ENCODE measurements around the gene NDUFS8.

The NDUFS8 gene

DNA sequence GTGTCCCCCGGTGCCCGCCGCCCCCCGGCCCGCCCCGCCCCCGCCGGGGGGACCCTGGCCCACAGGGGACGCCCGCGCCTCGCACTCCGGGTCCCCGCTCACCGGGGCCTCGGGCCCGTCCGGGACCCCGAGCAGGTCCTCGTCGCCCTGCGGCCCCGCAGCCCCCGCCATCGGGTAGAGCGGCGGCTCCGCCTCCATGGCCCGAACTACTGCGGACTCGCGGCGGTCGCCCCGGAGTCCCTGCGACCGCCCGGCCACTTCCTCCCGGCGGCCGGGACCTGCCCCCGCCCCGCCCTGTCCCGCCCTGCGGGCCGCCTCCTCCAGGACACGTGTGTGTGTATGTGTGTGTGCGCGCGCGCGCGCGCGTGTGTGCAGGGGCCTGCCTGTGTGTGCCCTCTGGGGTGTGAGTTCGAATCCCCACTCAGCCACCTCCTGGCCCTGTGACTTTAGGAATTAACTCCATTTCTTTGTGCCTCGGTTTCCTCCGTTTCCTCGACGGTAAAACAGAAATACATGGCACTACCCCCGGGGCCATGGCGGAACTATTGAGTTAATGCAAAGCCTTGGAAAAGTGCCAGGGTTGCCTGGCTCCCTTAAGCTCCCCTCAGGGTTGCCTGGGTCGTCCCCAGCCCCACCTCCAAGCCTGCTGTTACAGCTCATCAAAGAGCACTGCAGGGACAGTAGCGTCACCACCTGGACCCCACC, 26.5 kb upstream of the NDUFS8 start, which contains the start of gene UNC93B1:
Gene UNC93B1, minus strand, starts transcription at position 252 of the 705 bp plus-strand sequence. Its CDS starts 54 bp downstream, at position 198.
- no peak for DNase-seq

DNA sequence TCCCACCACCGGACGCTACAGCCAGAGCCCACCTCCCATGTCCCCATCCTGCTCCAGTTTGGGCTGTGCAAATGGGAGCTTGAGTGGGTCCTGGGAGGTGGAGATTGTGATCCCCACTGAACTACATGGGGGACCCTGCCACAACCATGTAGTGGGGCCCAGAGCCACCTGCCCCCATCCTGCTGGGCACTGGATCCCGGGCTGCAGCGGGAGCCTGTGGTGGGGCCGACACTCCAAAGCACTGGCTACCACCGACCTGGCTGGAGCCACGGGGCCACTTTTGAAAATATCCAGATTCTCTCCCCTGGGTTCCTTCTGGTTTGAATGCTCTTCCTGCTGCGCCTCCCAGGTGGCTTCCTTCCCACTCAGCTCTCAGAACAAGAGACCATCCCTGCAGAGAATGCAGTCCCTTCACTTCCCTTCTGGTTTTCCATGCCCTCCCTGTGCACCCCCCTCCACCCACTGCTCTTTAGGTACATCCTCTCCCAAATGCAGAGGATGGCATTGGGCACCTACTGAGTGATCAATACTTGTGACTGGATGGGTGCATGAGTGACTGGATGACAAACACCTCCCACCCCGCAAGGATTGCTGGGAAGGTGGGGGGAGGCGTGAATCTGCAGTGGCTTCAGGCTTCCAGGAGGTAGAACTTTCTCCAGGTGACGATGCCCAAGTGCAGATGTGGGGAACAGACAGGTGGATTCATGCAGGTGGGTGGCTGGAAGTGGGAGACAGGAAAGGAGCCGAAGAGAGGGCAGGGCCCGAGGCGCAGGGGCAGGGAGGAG, 25.7 kb upstream of the NDUFS8 start:
- no peak for DNase-seq

DNA sequence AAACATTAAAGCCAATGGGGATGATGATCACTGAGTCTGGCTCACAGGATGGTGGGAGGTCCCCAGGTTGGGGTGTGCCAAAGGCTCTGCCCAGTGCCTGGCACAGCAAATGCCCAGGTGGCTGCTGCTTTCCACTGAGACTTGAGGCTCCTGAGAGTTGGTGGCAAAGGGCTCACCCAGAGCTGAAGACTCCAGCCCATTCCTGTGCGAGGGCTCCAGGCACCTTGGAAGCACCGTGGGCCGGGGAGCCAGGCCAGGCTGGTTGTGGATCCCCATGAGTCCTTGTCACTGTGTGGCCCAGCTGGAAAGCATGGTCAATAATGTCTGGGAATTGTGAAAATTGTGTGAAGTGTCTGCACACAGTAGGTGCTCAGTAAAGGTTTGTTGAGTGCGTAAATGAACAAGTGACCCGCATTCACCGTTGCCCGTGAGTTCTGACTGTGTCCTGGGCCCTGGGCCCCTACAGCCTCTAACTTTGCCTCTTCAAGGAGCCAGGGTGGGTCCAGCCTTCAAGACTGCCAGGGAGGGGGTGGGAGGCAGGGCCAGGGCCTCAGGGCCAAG, 23.8 kb upstream of the NDUFS8 start:
- DNase-seq = no peak

DNA sequence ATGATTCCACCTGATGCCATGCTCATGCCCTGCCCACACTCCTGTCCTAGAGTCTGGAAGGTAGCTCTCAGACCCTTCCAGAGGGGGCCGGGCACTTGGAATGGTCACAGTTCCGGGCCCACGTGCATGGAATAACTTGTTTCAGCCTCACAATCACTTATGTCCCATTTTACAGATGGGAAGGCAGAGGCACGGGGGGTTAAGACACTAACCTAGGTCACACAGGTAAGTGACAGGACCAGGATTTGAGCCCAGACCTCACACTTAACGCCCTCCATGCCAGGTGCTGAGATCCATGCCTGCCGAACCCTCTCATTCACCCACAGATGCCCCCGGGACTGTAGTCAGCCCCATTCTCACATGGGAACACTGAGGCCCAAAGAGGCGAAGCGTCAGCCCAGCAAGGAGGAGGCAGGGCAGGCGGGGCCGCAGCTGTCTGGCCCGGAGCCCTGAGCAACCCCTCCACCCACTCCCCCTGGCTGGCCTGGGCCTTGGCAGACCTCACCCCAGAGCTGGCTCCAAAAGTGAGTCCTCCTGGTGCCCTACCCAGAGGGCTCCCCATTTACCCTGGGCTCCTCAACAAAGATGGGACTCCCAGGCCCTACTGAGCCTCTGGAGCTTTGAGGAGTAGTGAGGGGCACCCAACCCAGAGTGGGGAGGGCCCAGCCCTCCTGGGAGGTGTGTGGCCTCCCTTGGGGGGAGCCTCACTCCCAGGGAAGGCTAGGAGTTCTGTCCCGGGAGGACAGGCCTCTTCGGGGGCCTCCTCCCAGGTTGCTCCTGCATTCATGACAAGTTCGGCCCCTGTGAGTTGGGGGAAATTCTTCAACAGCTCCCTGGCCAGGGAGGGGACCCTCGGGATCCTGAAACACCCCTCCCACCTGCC, 22.7 kb upstream of the NDUFS8 start:
- no peak for DNase-seq

DNA sequence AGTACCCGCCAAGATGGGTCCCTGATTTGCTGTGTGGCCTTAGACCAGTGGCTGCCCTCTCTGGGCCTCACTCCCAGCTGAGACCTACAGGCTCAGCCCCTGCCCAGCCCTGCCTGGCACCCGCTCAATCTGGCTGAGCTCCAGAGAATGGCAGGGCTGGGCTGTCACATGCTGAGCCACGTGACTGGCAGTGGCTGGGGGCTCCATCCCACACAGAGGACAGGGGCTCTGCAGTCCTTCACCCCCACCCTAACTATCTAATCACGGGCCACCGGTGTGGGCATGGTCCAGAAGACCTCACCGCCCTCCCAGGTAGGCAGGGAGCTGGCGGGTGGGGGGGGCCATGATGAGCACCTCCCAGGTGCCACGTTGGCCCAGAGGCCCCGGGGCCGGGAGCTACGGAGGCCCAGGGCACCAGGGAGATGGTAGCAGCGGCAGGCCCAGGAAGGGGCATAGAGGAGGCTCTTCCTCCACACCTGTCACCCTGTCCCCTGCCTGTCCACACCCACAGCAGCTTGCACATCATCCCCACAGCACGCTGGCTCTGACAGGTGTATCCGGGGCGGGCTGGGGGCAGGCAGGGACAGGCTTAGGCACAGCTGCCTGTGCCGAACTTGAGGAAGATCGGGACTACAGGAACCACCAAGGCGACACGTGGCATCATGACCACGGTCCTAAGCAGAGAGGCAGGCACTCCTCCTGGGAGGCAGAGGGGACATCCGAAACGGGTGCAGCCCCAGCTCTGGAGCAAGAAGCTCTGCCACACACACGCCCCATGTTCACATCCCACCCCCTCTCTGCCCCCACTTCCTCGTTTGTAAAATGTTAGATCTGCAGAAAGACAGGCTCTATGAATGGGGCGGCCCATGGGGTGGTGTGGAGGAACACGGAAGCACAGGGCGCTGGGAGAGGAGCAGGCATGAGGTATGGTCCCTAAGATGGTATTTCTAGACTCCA, 21.8 kb upstream of the NDUFS8 start:
- no peak for DNase-seq

DNA sequence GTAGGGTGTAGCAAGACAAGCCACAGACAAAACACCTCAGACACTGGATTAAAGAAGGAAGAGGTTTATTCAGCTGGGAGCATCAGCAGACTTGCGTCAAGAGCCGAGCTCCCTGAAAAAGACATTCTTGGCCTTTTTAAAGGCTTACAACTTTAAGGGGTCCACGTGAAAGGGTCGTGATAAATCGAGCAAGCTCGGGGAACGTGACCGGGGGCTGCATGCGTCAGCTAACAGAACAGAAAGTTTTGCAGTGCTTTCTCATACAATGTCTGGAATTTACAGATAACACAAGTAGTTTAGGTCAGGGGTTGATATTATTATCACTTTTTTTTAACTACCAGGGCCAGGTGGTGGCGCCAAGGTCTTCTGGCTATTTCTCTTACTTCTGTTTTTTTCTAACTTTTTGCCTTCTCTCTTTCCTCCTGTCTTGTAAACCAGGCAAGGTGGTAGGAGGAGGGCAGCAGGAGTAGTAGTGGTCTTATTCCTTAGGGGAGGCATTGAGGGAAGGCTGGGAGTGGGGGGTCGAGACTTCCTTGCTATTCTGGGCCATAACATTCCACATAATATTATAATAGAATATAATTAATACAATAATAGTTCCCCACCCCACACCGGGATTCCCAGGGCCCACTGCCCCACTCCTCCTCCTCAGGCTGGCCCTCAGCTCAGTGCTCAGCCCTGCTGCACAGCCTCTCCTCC, 20.9 kb upstream of the NDUFS8 start:
- no peak for DNase-seq

DNA sequence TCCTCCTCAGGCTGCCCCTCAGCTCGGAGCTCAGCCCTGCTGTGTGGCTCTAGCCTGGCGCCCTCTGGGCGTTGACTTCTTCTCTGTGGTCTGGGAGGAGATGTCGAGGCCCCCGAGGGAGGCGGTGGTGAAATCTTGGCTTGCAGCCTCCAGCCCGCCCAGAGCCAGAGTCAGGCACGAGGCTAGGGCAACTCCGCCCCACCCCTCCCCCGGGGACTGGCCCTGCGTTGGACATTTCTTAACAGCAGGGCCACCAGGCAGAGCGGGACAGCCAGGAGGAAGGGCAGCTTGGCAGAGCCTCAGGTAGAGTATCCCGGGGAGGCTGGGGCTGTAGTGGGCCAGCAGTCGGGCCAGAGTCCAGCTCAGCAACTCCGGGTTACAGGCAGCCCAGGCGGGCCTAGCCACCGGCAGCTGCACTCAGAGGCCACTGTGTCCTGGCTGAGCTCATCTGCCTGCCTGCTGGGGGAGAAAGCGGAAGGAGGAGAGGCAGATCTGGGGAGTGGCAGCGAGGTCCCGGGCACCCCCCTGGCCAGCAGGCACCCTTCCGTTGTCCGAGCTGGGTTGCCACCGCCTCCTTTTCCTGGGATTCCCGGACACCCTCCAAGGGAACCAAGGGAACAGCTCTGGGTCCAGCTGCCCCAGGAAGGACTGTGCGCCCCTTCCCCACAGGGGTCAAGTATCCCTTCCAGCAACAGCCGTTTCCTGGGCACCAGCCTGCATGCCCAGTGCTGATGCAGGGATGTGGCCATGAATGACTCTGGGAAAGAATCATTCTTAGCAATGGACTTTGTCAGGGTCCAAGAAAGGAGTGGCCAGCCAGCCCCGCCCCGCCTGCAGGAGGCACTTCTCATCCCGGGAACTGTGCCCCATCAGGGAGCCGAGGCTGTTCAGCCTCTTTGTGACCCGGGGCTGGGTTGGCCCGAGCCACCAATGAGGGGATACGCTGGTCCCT, 20.1 kb upstream of the NDUFS8 start, which contains the start of gene ALDH3B1:
Gene ALDH3B1, plus strand, starts transcription at position 238 of the 952 bp plus-strand sequence. CDS start 4,971 bp downstream, outside the sequence.
- DNase-seq = no peak

DNA sequence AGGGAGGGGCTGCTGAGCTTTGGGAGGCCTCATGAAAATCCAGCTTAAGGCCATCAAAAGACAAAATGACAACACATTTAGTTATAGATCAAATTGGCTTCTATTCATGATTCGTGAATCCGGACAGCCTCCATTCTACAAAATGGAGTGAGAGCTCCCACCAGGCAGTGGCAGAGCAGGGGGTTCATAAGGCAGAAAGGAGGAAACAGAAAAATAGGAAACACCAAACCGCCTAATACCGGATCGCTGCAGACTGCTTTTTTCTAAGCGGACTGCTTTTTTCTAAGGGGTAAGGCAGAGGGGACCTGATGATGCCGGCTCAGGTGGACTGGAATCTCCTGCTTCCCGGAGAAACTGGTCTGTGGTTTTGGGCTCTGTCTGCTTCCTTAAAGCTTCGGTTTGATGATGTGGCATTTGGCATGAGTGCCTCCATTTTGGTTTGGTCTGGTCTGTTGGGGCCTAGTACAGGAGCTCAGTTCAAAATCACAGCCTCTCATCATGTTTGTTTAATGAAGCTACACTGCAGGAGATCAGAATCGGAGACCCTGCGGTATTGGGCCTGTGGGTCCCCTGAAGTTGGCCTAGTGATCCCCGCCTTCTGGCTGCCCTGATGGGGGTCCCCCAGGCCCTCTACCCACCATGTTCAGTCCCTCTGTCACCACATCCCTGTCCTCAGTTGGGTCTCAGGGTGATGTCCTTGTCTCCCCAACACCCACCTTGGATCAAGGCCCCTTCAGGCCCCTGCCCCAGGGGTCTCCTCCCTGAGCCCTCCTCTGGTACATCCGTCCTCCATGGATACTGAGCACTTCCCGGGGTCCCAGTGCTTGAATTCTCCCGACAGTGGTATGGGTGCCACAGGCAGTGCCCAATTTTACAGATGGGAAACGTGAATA, 19.2 kb upstream of the NDUFS8 start:
- no peak for DNase-seq

DNA sequence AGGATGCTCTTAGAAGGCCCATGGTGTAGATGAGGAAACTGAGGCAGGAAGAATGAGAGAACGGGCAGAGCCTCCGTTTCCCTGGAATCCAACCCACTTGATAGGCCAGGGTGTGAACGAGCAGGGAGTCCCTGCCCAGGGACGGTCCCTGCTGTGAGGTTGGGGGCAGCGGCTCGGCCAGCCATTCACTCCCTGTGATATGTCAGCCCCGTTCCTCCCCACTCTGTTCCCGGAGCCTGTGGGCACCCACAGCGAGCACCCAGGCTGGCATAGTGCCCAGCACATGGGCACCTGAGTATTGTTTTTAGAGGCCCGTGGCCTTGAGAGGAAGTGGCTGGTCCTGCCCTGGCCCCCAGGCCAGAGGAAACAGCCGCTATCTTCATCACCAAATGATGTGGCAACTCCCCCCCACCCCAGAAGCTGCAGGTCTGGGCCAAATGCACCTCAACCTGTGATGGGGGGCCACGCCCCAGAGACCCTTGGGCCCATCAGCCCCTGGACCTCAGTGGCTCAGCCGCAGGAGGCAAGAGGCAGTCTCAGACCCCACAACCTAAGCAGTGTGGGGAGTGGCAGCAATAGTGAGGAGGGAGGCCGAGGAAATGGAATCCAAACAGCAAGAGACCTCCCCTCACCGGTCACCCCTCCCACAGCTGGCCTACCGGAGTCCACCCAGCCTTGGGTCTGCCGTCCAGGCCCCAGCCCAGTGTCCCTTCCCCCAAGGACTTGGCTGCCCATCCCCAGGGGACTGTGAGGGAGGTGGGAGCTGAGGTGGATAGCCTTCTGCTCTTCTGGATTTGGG, 18.2 kb upstream of the NDUFS8 start:
- DNase-seq = no peak

DNA sequence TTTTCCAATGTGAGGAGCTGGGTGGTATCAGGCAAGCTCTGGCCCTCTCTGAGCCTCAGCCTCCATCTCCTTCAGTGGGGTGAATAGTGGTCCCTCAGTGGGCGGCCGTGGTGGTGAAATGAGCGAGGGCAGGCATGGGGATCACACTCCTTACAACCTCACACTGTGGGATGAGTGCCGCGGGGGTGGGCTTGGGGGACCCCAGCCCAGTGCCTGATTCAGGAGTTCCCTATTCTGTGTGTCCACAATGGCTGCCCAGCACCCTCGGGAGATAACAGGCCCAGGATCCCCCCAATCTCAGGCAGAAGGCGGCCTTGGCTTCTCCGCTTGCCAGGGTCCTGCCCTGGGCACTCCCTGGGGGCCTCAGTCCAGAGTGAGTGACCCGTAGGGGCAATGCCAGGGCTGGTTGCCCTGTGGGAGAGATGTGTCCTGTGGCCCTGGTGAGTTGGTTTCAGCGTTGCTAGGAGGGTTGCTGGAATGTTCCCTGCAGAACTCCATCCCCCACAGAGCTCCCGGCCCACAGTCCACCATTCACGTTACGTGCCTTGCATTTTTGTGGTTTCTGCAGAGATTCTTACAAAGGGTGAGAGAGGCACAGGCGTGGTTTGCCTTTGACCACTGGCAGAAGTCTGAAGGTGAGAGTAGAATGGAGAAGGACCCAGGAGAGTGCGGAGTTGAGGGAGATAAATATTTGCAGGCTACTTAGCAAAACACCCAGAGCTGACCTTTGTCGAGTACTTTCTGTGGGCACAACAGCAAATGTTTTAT, 17.5 kb upstream of the NDUFS8 start:
- no peak for DNase-seq

DNA sequence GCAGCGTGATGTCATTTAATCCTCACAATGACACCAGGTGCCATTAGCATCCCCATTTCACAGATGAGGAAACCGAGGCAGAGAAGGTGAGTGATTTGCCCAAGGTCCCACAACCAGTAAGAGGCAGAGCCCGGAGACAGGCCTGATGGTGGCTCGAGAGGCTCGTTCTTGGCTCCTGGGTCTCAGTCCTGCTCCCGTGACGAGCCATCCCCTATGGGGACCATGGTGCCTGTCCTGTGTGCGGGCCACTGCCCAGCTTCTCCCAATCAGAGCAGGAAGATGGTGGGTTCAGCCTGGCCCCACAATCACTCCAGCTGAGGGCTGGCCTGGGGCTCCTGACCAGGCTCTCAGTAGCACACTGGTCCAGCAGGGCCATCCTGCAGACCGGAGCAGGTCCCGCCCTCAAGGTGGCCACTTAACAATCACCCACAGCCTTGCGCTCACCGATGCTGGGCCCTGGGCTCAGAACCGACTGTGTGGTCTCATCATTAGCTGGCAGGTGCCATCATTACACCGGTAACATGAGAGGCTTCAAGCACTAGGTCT, 16.8 kb upstream of the NDUFS8 start:
- no peak for DNase-seq

DNA sequence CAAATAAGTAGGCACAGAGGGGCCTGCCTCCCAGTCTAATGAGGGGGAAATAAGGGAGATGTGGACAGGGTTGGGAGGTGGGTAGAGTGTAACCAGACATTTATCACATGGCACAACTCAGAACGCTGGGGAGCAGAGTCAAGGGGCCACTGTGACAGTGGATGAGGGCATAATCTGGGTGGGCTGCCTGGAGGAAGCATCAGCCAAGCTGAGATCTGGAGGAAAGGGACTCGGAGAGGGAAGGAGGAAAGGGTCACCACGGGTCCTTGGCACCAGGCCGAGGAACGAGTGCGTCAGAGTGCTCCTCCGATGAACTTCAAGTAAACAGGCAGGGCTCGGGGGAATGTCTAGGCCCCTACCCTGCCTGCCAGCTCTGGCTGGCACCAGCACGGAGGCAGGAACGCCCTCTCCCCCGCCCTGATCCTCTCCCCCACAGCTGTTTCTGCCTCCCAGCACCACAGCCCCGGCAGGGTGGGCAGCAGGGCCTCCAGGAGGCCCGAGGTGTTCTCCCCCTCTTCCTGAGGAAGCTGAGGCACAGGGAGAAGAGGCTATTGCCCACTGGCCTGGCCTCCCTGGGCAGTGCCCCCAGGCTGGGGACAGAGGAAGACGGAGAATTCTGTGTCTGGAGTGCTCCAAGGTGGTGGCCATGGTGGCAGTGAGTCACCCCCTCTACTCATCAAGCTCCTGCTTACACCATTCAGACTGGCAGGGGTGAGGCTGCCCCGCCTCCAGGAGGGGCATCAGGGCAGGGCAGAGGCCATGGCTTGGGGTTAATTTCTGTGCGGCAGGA, 16.1 kb upstream of the NDUFS8 start:
- DNase-seq = no peak

DNA sequence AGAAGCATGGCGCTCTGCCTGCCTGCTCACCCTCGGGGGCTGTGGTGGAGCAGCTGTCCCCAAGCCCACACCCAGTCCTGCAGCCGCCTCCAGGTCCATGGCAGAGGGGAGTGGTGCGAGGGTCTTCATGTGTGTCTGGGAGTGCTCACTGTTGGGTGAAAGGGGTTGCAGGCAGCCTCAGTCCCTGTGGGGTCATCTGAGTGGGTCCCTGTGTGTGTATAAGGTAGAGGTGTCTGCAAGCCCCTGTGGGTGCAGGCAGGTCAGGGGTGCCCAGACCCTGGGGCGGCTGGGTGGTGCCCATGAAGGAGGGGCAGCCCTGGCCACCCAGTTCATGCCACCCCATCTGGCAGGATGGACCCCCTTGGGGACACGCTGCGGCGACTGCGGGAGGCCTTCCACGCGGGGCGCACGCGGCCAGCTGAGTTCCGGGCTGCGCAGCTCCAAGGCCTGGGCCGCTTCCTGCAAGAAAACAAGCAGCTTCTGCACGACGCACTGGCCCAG, 15.5 kb upstream of the NDUFS8 start:
- DNase-seq = no peak

DNA sequence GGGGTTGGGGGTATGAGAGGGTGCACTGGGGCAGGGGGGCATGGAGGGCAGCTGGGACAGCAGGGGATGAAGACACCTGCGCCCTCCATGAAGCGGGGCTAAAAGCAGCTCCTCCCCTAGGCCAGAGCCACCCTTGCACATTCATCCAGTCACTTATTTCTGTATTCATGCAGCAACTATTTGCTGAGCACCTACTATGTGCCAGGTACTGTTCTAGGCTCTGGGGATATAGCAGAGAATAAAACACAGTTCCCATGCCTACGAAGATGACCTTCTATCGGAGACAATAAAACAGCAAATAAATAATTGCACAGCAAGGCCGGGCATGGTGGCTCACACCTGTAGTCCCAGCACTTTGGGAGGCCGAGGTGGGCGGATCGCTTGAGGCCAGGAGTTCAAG, 15.0 kb upstream of the NDUFS8 start:
- DNase-seq = no peak

DNA sequence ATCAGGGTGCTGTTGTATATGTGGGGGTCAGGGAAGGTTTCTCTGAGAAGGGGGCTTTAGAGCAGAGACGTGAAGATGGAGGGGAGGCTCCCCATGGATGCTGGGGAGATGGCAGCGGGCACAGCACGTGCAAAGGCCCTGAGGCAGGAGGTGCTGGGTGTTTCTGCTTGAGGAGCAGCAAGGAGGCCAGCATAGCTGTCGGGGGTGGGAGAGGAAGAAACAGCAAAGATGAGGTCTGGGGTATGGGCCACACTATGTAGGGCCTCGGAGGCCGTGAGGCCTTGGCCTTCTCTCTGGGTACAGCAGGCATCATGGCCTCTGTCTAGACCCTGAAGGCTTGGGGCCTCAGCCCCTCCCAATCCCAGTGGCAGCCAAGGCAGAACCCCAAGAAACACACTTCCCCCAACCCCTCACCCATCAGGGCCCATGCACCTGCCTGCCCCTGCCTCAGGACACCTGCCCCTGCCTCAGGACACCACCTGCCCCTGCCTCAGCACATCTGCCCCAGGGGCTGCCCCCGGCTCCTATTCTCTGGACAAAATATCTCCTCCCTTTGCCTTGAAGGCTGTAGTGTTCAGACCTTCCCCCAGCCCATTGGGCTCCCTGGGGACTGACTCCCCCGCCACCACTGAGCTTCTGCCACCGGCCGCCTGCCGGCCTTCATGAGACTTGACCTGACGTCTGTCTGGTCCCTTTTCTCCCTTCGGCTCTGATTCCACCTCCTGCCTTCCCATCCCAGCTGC, 14.1 kb upstream of the NDUFS8 start:
- no peak for DNase-seq

All from NCI-H1417 treated with DMSO at 0.1 percent for 48 hours (cell line).